ENCODE data around the gene CEACAM20.

DNA sequence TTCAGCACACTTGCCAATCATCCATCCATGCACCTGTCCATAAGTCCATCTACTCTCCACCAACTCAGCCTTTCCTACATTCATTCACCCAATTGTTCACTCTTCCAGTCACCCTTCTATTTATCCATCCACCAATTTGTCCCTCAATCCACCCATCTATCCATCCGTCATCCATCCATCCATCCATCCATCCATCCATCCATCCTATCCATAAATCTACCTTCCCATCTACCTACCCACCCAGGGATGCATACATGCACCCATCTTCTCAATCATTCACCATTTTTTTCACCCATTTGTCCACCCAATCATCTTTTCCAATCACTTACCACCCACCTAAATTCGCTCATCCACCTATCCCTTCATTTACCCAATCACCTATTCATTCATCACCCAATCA lies 14.6 kb upstream of the CEACAM20 start:
- TF ChIP-seq, protein P1, sequence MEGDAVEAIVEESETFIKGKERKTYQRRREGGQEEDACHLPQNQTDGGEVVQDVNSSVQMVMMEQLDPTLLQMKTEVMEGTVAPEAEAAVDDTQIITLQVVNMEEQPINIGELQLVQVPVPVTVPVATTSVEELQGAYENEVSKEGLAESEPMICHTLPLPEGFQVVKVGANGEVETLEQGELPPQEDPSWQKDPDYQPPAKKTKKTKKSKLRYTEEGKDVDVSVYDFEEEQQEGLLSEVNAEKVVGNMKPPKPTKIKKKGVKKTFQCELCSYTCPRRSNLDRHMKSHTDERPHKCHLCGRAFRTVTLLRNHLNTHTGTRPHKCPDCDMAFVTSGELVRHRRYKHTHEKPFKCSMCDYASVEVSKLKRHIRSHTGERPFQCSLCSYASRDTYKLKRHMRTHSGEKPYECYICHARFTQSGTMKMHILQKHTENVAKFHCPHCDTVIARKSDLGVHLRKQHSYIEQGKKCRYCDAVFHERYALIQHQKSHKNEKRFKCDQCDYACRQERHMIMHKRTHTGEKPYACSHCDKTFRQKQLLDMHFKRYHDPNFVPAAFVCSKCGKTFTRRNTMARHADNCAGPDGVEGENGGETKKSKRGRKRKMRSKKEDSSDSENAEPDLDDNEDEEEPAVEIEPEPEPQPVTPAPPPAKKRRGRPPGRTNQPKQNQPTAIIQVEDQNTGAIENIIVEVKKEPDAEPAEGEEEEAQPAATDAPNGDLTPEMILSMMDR (conservative IDR thresholded peaks at IDR 0.05; ENCODE audit: low read depth in 2 of 2): no peak
- TF ChIP-seq EZH2phosphoT487 (IDR thresholded peaks at IDR 0.05; ENCODE audit: unreplicated experiment) (no peak), CREB1 (CRISPR knock-in tag; IDR thresholded peaks at IDR 0.05; ENCODE audit: low read depth) (no peak), POLR2AphosphoS5 (IDR thresholded peaks at IDR 0.05; ENCODE audit: low read depth) (no peak), ZNF331 (CRISPR knock-in tag; IDR thresholded peaks at IDR 0.05; ENCODE audit: low read depth) (no peak), EZH2 (IDR thresholded peaks at IDR 0.05; ENCODE audit: low read depth, unreplicated experiment) (no peak)
- TF ChIP-seq, protein P2, sequence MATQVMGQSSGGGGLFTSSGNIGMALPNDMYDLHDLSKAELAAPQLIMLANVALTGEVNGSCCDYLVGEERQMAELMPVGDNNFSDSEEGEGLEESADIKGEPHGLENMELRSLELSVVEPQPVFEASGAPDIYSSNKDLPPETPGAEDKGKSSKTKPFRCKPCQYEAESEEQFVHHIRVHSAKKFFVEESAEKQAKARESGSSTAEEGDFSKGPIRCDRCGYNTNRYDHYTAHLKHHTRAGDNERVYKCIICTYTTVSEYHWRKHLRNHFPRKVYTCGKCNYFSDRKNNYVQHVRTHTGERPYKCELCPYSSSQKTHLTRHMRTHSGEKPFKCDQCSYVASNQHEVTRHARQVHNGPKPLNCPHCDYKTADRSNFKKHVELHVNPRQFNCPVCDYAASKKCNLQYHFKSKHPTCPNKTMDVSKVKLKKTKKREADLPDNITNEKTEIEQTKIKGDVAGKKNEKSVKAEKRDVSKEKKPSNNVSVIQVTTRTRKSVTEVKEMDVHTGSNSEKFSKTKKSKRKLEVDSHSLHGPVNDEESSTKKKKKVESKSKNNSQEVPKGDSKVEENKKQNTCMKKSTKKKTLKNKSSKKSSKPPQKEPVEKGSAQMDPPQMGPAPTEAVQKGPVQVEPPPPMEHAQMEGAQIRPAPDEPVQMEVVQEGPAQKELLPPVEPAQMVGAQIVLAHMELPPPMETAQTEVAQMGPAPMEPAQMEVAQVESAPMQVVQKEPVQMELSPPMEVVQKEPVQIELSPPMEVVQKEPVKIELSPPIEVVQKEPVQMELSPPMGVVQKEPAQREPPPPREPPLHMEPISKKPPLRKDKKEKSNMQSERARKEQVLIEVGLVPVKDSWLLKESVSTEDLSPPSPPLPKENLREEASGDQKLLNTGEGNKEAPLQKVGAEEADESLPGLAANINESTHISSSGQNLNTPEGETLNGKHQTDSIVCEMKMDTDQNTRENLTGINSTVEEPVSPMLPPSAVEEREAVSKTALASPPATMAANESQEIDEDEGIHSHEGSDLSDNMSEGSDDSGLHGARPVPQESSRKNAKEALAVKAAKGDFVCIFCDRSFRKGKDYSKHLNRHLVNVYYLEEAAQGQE (IDR thresholded peaks at IDR 0.05; ENCODE audit: unreplicated experiment): no peak

All from GM23338 (cell line).